Spleen (tissue), 7 donors: ENCODE measurements around the gene NOS1AP.

ENCODE experiments used
- POLR2A ChIP-seq, 3 donors: fragments of 450-650 bp; IDR thresholded peaks; one replicate each; pipeline ENCODE4 v1.5.1; 2017; ENCODE audit warnings: antibody characterized with exemption in 3 of 3, mild to moderate bottlenecking in 1 of 3
- TF ChIP-seq, protein P1 (sequence below), 11 experiments: fragments of 200-600 bp in 7 of 11; fragments of 450-650 bp in 4 of 11; sonication (generic) in 4 of 11; IDR thresholded peaks in 8 of 11; conservative IDR thresholded peaks in 3 of 11; 1 replicate in 7 of 11; 2 replicates in 4 of 11; pipeline versions ENCODE4 v1.4.0 to v1.8.0; 2016 to 2021; ENCODE audit warnings: antibody characterized with exemption in 11 of 11, inconsistent platforms in 4 of 11, mild to moderate bottlenecking in 1 of 11
- donor health status: DM: no; HTN: no; CAD: no; lungs with moderate emphysema.
- donor health status: DM: no; HTN: no; CAD: no.
- donor health status: DM: no; HTN: no; CAD: no.

GRCh38 chr1:162158624-162159271, 89.3 kb downstream of the NOS1AP start:
- no peak for TF ChIP-seq POLR2A (IDR thresholded peaks at IDR 0.05)
- TF ChIP-seq, protein P1, sequence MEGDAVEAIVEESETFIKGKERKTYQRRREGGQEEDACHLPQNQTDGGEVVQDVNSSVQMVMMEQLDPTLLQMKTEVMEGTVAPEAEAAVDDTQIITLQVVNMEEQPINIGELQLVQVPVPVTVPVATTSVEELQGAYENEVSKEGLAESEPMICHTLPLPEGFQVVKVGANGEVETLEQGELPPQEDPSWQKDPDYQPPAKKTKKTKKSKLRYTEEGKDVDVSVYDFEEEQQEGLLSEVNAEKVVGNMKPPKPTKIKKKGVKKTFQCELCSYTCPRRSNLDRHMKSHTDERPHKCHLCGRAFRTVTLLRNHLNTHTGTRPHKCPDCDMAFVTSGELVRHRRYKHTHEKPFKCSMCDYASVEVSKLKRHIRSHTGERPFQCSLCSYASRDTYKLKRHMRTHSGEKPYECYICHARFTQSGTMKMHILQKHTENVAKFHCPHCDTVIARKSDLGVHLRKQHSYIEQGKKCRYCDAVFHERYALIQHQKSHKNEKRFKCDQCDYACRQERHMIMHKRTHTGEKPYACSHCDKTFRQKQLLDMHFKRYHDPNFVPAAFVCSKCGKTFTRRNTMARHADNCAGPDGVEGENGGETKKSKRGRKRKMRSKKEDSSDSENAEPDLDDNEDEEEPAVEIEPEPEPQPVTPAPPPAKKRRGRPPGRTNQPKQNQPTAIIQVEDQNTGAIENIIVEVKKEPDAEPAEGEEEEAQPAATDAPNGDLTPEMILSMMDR (IDR thresholded peaks at IDR 0.05 in 8 of 11, conservative IDR thresholded peaks at IDR 0.05 in 3 of 11), result no peak
